ENCODE results near the gene NFASC. TPM values are rescaled to one million over a fixed set of nuclear protein-coding genes. Genes with fewer than 3 reads are reported as not detected.

Gene NFASC
- total and polyA plus RNA-seq, 4 donors: 0.23 to 5.4 (median 1.9) TPM

DNA sequence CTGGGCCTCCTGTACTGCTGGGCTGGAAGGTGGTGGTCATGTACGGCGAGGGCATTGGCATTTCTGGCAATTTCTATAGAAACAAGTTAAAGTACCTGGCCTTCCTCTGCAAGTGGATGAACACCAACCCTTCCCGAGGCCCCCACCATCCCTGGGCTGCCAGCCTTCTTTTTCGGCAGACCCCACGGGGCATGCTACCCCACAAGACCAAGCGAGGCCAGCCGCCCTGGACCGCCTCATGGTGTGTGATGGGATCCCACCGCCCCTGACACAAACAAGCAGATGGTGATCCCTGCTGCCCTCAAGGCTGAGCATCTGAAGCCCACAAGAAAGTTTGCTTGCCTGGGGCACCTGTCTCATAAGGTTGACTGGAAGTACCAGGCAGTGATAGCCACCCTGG lies 76.0 kb downstream of the NFASC start:
- no peaks in the 10 kb centered on the region for H3K27me3 ChIP-seq (ENCODE audit: control insufficient read depth in 4 of 4, insufficient read depth in 4 of 4, low read length in 3 of 4)
- H3K9ac ChIP-seq (ENCODE audit: low read depth in 1 of 2, low read length in 2 of 2): no peak overlapping the region
- H3K9me3 ChIP-seq (ENCODE audit: control insufficient read depth in 4 of 4, low read length in 3 of 4): no peaks in the 10 kb centered on the region
- no peak for DNase-seq (ENCODE audit: low spot score)
- H3K4me1 ChIP-seq (ENCODE audit: control insufficient read depth in 4 of 4, insufficient read depth in 4 of 4, low read length in 3 of 4): peaks cover 0 to 6% (median under 1%) of the 10 kb centered on the region in 4 donors
- no peak overlapping the region for H3K4me3 ChIP-seq (ENCODE audit: low read depth in 1 of 3, low read length in 3 of 3)
- 97% methylated on average over 9 of the region's 9 CpGs for WGBS
- H3K36me3 ChIP-seq (ENCODE audit: control insufficient read depth in 4 of 4, insufficient read depth in 3 of 4, low read depth in 1 of 4, low read length in 3 of 4): peaks cover 0 to under 1% (median 0%) of the 10 kb centered on the region in 4 donors
- TF ChIP-seq, protein P1, sequence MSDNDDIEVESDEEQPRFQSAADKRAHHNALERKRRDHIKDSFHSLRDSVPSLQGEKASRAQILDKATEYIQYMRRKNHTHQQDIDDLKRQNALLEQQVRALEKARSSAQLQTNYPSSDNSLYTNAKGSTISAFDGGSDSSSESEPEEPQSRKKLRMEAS (IDR thresholded peaks at IDR 0.05): no peak
- TF ChIP-seq, protein P2, sequence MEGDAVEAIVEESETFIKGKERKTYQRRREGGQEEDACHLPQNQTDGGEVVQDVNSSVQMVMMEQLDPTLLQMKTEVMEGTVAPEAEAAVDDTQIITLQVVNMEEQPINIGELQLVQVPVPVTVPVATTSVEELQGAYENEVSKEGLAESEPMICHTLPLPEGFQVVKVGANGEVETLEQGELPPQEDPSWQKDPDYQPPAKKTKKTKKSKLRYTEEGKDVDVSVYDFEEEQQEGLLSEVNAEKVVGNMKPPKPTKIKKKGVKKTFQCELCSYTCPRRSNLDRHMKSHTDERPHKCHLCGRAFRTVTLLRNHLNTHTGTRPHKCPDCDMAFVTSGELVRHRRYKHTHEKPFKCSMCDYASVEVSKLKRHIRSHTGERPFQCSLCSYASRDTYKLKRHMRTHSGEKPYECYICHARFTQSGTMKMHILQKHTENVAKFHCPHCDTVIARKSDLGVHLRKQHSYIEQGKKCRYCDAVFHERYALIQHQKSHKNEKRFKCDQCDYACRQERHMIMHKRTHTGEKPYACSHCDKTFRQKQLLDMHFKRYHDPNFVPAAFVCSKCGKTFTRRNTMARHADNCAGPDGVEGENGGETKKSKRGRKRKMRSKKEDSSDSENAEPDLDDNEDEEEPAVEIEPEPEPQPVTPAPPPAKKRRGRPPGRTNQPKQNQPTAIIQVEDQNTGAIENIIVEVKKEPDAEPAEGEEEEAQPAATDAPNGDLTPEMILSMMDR (IDR thresholded peaks at IDR 0.05; ENCODE audit: low read depth, low read length, missing input control): no peak
- TF ChIP-seq, protein P3, sequence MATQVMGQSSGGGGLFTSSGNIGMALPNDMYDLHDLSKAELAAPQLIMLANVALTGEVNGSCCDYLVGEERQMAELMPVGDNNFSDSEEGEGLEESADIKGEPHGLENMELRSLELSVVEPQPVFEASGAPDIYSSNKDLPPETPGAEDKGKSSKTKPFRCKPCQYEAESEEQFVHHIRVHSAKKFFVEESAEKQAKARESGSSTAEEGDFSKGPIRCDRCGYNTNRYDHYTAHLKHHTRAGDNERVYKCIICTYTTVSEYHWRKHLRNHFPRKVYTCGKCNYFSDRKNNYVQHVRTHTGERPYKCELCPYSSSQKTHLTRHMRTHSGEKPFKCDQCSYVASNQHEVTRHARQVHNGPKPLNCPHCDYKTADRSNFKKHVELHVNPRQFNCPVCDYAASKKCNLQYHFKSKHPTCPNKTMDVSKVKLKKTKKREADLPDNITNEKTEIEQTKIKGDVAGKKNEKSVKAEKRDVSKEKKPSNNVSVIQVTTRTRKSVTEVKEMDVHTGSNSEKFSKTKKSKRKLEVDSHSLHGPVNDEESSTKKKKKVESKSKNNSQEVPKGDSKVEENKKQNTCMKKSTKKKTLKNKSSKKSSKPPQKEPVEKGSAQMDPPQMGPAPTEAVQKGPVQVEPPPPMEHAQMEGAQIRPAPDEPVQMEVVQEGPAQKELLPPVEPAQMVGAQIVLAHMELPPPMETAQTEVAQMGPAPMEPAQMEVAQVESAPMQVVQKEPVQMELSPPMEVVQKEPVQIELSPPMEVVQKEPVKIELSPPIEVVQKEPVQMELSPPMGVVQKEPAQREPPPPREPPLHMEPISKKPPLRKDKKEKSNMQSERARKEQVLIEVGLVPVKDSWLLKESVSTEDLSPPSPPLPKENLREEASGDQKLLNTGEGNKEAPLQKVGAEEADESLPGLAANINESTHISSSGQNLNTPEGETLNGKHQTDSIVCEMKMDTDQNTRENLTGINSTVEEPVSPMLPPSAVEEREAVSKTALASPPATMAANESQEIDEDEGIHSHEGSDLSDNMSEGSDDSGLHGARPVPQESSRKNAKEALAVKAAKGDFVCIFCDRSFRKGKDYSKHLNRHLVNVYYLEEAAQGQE (IDR thresholded peaks at IDR 0.05): no peak
- TF ChIP-seq NR2F2 (IDR thresholded peaks at IDR 0.05) (no peak), FOXA1 (IDR thresholded peaks at IDR 0.05) (no peak), HNF4A (conservative IDR thresholded peaks at IDR 0.05) (no peak), RAD21 (IDR thresholded peaks at IDR 0.05) (no peak), EGR1 (IDR thresholded peaks at IDR 0.05; ENCODE audit: low read depth in 2 of 2) (no peak), FOXA2 (IDR thresholded peaks at IDR 0.05) (no peak), GABPA (IDR thresholded peaks at IDR 0.05 in 1 of 2, conservative IDR thresholded peaks at IDR 0.05 in 1 of 2) (no peak)
- TF ChIP-seq, protein P4, sequence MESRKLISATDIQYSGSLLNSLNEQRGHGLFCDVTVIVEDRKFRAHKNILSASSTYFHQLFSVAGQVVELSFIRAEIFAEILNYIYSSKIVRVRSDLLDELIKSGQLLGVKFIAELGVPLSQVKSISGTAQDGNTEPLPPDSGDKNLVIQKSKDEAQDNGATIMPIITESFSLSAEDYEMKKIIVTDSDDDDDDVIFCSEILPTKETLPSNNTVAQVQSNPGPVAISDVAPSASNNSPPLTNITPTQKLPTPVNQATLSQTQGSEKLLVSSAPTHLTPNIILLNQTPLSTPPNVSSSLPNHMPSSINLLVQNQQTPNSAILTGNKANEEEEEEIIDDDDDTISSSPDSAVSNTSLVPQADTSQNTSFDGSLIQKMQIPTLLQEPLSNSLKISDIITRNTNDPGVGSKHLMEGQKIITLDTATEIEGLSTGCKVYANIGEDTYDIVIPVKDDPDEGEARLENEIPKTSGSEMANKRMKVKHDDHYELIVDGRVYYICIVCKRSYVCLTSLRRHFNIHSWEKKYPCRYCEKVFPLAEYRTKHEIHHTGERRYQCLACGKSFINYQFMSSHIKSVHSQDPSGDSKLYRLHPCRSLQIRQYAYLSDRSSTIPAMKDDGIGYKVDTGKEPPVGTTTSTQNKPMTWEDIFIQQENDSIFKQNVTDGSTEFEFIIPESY (IDR thresholded peaks at IDR 0.05): no peak
- H3K27ac ChIP-seq (ENCODE audit: low read depth in 1 of 2, low read length in 2 of 2): no peak overlapping the region

DNA sequence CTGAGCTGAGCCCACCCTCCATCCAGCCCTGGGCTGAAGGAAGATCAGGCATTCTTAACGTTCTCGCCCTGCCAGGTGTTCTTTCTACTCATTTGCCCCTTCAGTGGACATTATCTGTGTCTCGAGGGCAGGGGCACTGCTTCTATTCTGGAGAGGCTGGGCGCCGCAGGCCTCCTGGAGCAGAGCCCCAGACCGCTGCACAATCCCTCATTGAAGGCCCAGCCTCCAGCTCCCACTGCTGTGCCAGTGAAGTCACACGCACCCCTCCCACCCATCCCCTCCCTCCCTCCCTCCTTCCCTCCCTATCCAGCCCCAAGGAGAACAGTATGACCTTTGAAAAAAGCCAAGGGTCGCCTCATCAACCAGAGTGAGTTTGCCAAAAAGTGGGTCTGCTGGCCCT lies 76.7 kb downstream of the NFASC start:
- peaks cover 0 to 2% (median 0%) of the 10 kb centered on the region in 4 donors for H3K36me3 ChIP-seq (ENCODE audit: control insufficient read depth in 4 of 4, insufficient read depth in 3 of 4, low read depth in 1 of 4, low read length in 3 of 4)
- no peak overlapping the region for H3K9ac ChIP-seq (ENCODE audit: low read depth in 1 of 2, low read length in 2 of 2)
- H3K4me1 ChIP-seq (ENCODE audit: control insufficient read depth in 4 of 4, insufficient read depth in 4 of 4, low read length in 3 of 4): peaks cover 0 to 6% (median under 1%) of the 10 kb centered on the region in 4 donors
- TF ChIP-seq, protein P3 (IDR thresholded peaks at IDR 0.05): no peak
- no peak for TF ChIP-seq FOXA2 (IDR thresholded peaks at IDR 0.05)
- no peak for TF ChIP-seq EGR1 (IDR thresholded peaks at IDR 0.05; ENCODE audit: low read depth in 2 of 2)
- TF ChIP-seq, protein P5, sequence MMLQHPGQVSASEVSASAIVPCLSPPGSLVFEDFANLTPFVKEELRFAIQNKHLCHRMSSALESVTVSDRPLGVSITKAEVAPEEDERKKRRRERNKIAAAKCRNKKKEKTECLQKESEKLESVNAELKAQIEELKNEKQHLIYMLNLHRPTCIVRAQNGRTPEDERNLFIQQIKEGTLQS (IDR thresholded peaks at IDR 0.05): no peak
- no peak overlapping the region for H3K27ac ChIP-seq (ENCODE audit: low read depth in 1 of 2, low read length in 2 of 2)
- no peaks in the 10 kb centered on the region for H3K9me3 ChIP-seq (ENCODE audit: control insufficient read depth in 4 of 4, low read length in 3 of 4)
- no peak for DNase-seq (ENCODE audit: low spot score)
- H3K4me3 ChIP-seq (ENCODE audit: low read depth in 1 of 3, low read length in 3 of 3): no peak overlapping the region
- no peaks in the 10 kb centered on the region for H3K27me3 ChIP-seq (ENCODE audit: control insufficient read depth in 4 of 4, insufficient read depth in 4 of 4, low read length in 3 of 4)
- WGBS: 86% methylated on average over 8 of the region's 8 CpGs
